Esophagus muscularis mucosa (tissue), 4 donors: ENCODE data around the gene ZRANB2.

ENCODE experiments used
- EP300 ChIP-seq: sonication (generic); formaldehyde crosslinking; IDR thresholded peaks from one replicate; pipeline ENCODE4 v1.6.1; 2017; ENCODE audit warnings: antibody characterized with exemption
- POLR2A ChIP-seq: fragments of 450-650 bp; IDR thresholded peaks from one replicate; pipeline ENCODE4 v1.6.1; 2017; ENCODE audit warnings: antibody characterized with exemption, moderate library complexity, mild to moderate bottlenecking, low read depth
- POLR2AphosphoS5 ChIP-seq, 2 donors: sonication (generic); formaldehyde crosslinking; IDR thresholded peaks; one replicate each; pipeline ENCODE4 v1.6.1; 2017; ENCODE audit warnings: antibody characterized with exemption in 2 of 2
- TF ChIP-seq, protein P1 (sequence below), 3 experiments: fragments of 200-600 bp in 2 of 3; fragments of 450-650 bp in 1 of 3; sonication (generic) in 2 of 3; IDR thresholded peaks; one replicate each; pipeline ENCODE4 v1.5.1; 2017 to 2019; ENCODE audit warnings: antibody characterized with exemption in 3 of 3, mild to moderate bottlenecking in 2 of 3, moderate library complexity in 1 of 3

DNA sequence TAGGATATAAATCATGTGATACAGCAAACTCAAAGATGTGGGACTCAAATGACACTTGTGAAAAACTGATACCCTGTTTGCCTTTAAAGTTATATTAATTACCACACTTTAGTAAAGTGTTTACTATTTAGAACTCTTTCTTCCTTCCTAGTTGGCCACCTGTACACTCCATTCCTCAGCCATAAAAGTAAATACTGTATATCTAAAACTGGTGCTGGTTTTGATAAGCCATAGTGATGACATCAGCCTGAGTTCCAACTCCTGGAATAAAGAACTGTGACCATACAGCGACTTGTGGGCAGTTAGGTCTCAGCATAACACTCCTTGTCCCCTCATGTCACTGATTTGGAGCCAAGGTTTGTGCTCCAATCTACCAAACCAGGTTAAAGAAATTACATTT, 36.0 kb downstream of the ZRANB2 start:
- TF ChIP-seq, protein P1, sequence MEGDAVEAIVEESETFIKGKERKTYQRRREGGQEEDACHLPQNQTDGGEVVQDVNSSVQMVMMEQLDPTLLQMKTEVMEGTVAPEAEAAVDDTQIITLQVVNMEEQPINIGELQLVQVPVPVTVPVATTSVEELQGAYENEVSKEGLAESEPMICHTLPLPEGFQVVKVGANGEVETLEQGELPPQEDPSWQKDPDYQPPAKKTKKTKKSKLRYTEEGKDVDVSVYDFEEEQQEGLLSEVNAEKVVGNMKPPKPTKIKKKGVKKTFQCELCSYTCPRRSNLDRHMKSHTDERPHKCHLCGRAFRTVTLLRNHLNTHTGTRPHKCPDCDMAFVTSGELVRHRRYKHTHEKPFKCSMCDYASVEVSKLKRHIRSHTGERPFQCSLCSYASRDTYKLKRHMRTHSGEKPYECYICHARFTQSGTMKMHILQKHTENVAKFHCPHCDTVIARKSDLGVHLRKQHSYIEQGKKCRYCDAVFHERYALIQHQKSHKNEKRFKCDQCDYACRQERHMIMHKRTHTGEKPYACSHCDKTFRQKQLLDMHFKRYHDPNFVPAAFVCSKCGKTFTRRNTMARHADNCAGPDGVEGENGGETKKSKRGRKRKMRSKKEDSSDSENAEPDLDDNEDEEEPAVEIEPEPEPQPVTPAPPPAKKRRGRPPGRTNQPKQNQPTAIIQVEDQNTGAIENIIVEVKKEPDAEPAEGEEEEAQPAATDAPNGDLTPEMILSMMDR (IDR thresholded peaks at IDR 0.05) = no peak
- TF ChIP-seq POLR2AphosphoS5 (IDR thresholded peaks at IDR 0.05) (no peak), EP300 (no peak), POLR2A (no peak)
